Embryonic facial prominence (tissue), 1 donor: Measurements from ENCODE around the gene ARCN1.
A peak's percentile ranks its signal among the peaks of the same experiment; 100 is the strongest.

Experiments used
- DNase-seq: peaks from one replicate; pipeline ENCODE4 v3.0.0-alpha.2; 2016; ENCODE audit errors: extremely low spot score

Gene ARCN1

DNA sequence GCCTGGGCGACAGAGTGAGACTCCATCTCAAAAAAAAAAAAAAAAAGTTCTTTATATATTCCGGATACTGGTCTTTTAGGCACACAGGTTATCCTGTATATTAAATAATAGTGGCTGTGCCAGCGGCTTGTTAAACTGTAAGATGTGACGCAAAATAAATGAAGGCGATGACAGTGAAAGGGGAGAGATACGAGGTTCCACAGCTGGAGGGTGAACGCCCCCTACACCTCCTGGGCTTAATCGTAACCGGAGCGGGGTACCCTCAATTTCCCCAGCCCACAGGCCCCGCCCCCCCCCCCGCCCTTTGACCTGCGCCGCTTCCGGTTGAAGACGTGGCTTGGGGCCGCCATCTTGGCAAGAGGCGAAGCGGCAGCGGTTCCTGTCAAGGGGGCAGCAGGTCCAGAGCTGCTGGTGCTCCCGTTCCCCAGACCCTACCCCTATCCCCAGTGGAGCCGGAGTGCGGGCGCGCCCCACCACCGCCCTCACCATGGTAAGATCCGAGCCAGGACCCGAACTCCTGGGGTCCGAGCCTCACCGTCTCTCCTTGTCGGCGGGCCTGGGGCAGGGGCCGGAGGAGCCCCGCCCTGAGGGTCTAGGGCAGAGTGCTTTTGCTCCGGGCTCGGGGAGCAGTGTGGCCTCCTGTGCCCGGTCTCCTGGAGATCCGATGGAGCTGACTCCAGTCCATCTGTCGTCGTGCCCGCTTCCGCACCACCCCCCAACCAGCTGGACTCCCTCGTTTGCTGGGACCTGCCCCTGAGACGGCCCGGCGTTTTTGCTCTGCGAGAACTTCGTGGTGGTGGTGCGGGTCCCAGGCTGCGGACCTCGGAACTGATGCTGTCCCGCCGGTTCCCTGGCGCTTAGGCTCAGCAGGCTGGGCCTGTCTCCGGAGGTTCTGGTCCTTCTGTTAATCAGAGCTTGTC lies at the start of gene ARCN1:
ARCN1 (plus strand) TSS at position 349 of the 920 bp plus-strand sequence; CDS start at position 488, 139 bp downstream.
- DNase-seq = peak; percentile 81

DNA sequence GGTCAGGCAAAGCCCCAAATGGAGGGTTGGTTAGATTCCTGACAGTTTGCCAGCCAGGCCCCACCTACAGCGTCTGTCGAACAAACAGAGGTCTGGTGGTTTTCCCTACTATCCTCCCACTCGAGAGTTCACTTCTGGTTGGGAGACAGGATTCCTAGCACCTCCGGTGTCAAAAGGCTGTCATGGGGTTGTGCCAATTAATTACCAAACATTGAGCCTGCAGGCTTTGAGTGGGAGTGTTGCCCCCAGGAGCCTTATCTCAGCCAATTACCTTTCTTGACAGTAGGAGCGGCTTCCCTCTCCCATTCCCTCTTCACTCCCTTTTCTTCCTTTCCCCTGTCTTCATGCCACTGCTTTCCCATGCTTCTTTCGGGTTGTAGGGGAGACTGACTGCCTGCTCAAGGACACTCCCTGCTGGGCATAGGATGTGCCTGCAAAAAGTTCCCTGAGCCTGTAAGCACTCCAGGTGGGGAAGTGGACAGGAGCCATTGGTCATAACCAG lies 49.6 kb upstream of the ARCN1 start:
- no peak for DNase-seq

DNA sequence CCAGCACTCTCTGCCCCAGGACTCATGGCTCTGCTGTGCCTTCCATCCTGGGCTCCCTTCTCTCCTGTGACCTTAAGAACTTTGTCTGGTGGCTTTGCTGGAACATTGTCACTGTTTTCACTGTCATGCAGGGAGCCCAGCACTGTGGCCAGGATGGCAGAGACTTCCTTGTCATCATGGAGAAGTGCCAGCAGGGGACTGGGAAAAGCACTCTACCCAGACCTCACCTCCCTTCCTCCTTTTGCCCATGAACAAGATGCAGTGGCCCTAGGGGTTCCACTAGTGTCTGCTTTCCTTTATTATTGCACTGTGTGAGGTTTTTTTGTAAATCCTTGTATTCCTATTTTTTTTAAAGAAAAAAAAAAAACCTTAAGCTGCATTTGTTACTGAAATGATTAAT lies 47.9 kb upstream of the ARCN1 start:
- DNase-seq = no peak

DNA sequence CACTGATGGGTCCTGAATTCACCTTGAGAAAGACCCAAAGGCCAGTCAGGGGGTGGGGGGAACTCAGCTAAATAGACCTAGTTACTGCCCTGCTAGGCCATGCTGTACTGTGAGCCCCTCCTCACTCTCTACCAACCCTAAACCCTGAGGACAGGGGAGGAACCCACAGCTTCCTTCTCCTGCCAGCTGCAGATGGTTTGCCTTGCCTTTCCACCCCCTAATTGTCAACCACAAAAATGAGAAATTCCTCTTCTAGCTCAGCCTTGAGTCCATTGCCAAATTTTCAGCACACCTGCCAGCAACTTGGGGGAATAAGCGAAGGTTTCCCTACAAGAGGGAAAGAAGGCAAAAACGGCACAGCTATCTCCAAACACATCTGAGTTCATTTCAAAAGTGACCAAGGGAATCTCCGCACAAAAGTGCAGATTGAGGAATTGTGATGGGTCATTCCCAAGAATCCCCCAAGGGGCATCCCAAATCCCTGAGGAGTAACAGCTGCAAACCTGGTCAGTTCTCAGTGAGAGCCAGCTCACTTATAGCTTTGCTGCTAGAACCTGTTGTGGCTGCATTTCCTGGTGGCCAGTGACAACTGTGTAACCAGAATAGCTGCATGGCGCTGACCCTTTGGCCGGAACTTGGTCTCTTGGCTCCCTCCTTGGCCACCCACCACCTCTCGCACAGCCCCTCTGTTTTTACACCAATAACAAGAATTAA lies 47.3 kb upstream of the ARCN1 start:
- no peak for DNase-seq

DNA sequence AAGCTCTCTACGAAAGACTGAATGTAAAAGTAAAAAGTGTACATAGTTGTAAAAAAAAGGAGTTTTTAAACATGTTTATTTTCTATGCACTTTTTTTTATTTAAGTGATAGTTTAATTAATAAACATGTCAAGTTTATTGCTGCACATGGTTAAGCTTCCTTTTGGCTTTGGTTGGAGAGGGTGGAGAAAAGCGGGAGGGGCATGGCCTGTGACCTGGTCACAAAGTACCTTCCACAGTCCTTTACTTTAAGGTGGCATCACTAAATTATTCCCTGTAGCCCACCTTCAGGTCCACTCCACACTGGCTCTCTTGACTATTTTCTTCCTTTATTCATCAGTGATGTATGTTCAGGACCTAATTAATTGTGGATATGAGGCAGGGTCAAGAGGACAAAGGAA lies 45.5 kb upstream of the ARCN1 start:
- no peak for DNase-seq

DNA sequence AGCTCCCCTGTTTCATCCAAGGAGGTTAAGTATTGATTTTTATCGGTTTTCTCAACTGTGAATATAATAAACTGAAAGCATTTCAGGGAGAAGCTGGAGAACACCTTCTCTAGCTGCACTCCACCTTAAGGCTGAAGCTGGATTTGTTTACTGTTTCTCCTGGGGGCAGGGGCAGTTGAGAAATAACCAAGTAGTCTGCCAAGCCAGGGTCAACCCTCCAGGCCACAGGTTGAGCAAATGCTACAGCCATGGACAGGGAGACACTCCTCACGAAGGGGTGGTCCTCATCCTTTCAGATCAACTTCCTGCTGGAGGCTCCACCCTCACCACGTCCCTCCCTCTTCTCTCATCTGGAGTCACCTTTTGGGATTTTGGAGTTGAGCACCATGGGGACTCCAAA lies 45.1 kb upstream of the ARCN1 start, which contains the start of gene TTC36:
TTC36 (plus strand) TSS at position 366 of the 400 bp plus-strand sequence; CDS start at position 387, 21 bp downstream.
- no peak for DNase-seq

DNA sequence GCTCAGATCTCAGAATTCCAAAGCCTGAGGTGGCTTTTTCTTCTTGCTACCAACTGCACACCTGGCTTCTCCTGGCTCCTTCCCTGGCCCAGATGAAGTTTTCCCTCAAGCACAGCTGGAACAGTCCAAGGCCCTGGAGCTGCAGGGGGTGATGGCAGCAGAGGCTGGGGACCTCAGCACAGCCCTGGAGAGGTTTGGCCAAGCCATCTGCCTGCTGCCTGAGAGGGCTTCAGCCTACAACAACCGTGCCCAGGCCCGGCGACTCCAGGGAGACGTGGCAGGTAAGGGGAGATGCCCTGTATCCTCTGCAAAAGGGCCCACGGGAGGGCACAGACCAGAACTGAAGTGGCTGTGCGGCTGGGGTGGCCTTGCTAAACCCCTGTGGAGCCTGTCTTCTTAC lies 43.7 kb upstream of the ARCN1 start:
- DNase-seq = no peak

DNA sequence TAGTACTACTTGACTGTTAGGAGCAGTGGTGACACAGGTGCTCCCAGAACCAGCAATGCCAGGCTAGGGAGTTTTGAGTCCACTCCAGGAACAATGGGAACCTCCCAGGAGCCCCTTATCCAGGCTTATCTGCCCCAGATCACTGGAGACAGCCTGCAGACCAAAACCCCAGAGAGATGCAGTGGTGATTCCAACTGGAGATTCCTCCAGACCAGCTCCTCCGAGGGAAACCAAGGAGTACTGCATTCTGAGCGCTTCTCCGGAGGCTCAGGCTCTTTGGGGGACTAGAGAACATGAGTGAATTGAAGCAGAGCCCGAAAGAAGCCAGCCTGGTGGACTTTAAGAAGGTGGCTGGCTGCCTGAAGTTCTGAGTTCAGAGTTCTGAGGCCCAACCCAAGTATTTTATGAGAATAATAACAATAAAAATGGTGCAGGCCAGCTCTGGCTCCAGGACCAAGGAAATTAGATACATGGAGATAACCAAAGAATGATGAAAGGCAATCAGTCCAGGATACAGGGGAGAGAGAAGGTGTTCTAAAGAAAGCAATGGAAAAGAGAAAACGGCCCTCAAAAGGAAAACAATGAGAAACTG lies 42.5 kb upstream of the ARCN1 start:
- no peak for DNase-seq

DNA sequence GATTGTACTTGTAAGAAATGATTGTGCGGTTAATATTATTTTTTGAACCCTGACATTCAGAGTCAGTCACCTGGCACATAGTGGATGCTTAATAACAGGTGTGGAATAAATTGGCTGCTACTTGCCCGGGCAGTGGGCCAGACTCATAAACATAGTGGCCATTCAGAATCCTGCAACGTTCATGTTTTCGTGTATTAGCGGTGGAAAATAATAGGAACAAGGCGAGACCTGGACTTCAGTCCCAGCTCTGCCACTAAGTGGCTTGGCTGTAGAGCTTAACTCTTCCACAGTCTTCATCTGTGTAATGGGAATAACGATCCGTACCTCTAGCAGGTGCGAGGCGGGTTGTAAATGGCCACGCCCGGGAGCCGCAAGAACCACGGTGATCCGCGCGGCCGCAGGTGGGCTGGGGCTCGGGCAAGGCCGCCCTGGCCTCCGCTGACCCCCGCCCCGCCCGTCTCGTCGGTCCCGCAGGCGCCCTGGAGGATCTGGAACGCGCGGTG lies 42.0 kb upstream of the ARCN1 start:
- DNase-seq = no peak

DNA sequence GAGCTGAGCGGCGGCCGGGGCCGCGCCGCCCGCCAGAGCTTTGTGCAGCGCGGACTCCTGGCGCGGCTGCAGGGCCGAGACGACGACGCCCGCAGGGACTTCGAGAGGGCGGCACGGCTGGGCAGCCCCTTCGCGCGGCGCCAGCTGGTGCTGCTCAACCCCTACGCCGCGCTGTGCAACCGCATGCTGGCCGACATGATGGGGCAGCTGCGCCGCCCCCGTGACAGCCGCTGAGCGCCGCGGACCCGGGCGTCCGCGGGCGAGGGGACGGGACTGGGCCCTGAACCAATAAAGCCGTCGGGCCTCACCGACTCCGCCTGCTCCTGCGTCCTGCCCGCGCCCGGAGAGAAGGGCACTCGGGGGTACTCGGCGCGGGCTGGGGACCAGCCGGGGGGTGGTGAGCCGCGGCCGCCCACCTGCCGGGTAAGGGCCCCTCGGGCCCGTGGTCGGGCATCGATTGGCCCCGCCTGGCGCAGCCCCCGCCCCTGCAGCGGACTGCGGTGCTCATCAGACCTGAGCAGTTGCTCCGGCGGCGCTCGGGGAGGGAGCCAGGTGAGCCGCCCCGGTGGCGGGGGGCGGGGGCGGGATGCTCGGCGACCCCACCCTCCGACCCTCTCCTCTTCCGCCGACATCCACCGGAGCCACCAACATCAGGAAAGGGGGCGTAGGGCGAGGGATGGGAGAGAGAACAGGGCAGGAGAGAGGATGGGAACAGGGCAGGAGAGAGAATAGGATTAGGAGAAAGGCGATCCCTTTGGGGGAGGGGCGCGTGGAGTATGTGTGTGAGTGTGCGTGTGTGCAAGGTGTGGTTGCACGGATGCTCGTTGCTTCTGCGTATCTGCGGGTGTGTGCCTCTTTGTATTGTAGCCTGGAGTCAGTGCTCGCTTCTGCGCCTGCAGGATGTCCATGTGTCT lies 41.3 kb upstream of the ARCN1 start, which contains the start of gene TMEM25:
TMEM25 (plus strand) TSS at position 510 of the 914 bp plus-strand sequence. CDS start 610 bp downstream, outside the sequence.
- no peak for DNase-seq

DNA sequence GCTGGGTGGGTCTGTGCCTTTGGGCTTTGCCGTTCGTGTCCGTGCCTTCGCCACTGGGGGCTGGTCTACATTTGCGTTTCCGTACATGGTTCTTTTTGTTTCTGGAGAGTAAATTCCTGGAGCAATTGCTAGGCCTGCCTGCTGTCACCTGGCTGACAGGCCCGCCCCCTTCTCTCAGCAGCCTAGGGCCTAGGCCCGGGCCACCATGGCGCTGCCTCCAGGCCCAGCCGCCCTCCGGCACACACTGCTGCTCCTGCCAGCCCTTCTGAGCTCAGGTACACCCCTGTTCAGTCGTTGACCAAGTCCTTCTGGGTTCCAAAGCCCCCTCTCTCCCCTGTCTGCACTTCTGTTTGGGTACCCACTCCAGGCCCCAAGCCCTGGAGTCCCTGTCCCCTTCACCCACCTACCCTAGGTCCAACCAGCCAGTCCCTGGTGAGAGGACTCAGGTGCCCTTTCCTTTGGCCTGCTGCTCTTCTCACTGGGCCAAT lies 40.6 kb upstream of the ARCN1 start:
- DNase-seq = no peak

DNA sequence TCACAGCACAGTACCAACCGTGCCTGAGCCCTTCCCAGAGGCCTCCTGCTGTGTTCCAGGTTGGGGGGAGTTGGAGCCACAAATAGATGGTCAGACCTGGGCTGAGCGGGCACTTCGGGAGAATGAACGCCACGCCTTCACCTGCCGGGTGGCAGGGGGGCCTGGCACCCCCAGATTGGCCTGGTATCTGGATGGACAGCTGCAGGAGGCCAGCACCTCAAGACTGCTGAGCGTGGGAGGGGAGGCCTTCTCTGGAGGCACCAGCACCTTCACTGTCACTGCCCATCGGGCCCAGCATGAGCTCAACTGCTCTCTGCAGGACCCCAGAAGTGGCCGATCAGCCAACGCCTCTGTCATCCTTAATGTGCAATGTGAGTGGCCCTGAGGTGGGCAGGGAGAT lies 40.1 kb upstream of the ARCN1 start:
- DNase-seq = no peak

DNA sequence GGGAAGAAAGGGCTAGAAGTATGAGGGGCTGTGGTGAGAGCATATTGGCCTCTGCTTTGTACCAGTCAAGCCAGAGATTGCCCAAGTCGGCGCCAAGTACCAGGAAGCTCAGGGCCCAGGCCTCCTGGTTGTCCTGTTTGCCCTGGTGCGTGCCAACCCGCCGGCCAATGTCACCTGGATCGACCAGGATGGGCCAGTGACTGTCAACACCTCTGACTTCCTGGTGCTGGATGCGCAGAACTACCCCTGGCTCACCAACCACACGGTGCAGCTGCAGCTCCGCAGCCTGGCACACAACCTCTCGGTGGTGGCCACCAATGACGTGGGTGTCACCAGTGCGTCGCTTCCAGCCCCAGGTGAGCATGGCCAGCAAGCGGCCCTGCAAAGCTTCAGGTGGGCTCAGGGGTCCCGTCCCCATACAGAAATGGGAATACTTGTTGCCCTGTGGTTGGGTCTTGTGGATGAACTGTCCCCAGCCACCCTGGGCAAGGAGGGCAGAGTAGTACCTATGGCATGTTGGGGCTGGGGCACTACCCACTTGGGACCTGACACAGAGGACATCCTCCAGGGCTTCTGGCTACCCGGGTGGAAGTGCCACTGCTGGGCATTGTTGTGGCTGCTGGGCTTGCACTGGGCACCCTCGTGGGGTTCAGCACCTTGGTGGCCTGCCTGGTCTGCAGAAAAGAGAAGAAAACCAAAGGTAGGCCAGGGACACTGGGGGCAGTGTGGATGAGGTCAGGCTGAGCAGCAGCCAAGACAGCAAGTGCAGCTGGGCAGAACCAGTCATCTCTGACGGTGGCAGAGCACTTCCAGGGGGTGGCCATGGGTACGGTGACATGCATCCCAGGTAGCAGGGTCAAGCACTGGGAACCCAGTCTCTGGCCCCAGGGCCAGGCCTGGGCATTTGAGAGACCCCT lies 39.1 kb upstream of the ARCN1 start:
- no peak for DNase-seq

DNA sequence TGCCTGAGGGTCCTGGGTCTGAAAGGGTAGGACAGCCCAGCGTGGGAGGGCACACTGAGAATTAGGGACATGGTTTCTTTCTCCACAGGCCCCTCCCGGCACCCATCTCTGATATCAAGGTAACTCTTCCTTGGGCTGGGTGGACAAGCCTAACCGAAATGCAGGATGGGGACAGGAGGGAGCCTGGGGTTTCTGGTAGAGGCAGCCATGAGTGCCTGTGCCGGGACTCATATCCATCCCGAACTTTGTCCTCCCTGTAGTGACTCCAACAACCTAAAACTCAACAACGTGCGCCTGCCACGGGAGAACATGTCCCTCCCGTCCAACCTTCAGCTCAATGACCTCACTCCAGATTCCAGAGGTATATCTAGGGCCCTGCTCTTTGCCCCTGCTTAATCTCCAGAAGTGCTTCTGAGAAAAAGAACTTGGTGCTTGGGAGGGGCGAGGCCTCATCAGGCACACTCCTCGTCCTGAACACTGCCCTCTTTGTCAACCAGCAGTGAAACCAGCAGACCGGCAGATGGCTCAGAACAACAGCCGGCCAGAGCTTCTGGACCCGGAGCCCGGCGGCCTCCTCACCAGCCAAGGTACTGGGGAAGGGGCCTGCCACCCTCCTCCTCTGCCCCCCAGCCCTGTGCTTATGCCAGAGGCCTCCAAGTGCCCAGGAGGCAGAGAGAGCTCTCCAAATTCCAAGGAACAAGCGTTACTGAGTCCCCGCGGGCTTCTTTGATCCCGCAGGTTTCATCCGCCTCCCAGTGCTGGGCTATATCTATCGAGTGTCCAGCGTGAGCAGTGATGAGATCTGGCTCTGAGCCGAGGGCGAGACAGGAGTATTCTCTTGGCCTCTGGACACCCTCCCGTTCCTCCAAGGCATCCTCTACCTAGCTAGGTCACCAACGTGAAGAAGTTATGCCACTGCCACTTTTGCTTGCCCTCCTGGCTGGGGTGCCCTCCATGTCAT lies 38.2 kb upstream of the ARCN1 start:
- no peak for DNase-seq

DNA sequence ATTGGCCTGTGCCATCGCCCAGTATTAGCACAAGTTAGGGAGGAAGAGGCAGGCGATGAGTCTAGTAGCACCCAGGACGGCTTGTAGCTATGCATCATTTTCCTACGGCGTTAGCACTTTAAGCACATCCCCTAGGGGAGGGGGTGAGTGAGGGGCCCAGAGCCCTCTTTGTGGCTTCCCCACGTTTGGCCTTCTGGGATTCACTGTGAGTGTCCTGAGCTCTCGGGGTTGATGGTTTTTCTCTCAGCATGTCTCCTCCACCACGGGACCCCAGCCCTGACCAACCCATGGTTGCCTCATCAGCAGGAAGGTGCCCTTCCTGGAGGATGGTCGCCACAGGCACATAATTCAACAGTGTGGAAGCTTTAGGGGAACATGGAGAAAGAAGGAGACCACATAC lies 36.9 kb upstream of the ARCN1 start:
- DNase-seq = no peak

DNA sequence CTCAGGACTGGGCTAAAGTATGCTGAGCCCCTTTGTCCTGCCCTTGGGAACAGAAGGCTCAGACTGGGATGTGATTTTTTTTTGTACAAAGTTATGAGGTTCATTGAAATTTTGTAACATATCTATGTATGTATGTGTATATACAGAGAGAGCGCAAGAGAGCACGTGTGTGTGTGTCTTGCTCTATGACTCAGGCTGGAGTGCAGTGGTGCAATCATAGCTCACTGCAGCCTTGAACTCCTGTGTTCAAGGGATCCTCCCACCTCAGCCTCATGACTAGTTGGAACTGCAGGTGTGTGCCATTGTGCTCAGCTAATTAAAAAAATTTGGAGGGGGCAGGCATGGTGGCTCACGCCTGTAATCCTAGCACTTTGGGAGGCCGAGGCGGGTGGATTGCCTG lies 35.5 kb upstream of the ARCN1 start:
- no peak for DNase-seq

DNA sequence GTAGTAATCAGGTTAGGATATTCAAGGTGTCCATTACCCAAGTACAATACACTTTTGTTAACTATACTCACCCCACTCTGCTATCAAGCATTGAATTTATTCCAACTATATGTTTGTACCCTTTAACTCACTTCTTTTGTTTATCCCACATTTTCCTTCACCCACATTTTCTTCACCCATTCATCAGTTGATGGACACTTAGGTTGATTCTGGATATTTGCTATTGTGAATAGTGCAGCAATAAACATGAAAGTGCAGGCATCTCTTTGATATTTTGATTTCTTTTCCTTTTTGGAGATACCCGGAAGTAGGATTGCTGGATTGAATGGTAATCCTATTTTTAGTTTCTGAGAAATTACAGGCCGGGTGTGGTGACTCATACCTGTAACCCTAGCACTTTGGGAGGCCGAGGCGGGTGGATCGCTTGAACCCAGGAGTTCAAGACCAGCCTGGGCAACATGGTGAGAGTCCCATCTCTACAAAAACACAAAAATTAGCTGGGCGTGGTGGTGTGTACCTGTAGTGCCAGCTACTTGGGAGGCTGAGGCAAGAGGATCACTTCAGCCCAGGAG lies 34.7 kb upstream of the ARCN1 start:
- DNase-seq = no peak

DNA sequence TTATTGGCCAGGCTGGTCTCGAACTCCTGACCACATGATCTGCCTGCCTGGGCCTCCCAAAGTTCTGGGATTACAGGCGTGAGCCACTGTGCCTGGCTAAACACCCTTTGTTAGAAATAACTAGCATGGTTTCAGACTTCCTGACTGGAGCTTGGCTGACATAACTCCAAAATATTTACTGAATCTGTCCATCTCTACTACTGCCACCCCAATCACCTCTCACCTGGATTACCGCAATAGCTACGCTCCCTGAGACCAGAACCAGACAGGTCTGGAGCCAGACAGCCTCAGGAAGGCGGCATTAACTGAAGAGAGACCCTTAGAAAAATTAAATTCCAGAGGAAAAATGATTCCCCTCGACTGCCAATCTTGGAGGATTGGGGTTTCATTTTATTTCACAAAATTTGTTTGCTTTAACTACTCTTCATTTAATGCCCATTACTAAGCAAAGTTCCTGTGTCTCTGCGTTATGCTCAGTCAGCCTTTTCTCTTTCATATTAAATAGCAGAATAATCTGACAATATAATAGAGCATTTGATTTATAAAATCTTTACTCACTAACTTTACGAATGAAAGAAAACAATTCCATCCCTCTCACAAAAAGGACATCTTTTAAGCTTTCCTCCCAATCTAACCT lies 28.1 kb upstream of the ARCN1 start:
- no peak for DNase-seq
